NCI-H460 (cell line): ENCODE data around the gene MRPL55. TPM values are rescaled to one million over a fixed set of nuclear protein-coding genes. Genes with fewer than 3 reads are reported as not detected.

Source experiments
- DNase-seq: peaks from one replicate; pipeline ENCODE4 v3.0.0-alpha.2; 2016; ENCODE audit warnings: low read depth; ENCODE audit errors: extremely low read depth
- total RNA-seq: library from RNA; depleted of rRNA; stranded (reverse); fragments of >200 nt; shearing (Covaris generic); gene quantifications from 2 replicates; pipeline ENCODE4 v1.2.3, GENCODE V29; 2014

Gene MRPL55
- total RNA-seq, 1 experiment from 2014 or later, result 71.2 TPM

DNA sequence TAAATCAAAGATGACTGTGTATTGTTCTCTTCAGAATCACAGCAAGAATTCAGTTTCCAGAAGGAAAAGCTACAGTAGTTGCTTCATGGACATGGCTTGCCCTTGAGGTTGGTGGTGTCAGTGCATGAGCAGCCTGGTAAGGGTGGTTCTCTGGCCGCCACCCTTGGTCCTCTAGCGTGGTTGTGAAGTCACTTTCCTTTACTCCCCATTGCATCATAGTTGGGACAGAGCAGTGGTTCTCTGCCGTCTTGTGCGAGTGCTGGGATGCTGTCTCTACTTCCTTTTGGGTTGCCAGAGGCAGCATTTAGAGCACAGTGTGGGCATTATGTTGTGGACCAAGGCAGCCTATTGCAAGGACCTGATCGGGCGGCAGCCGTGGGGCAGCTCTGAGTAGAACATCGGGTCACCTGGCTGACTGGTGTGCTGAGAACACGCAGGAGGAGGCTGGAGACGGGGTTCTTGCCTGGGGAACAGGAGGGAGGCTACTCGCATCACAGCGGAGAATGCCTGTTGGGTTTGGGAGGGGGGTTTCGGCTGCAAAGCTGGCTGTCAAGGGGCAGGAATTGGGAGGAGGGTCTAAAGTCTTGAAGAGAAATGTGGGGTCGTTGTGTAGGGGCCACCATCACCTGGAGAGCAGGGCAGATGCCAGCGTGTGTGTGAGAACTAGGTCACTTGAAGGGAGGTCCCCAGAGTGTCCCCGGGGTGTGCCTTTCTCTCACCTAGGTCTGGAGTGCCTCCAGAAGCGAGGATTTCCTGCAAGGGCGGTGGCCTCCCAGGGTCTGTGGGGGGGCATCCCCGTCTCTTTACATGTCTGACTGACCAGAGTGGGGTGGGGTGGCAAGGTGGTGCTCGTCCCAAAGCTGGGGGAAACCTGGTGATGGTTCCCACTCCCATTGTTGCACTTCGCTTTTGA lies 20.3 kb downstream of the MRPL55 start:
- DNase-seq, result no peak

DNA sequence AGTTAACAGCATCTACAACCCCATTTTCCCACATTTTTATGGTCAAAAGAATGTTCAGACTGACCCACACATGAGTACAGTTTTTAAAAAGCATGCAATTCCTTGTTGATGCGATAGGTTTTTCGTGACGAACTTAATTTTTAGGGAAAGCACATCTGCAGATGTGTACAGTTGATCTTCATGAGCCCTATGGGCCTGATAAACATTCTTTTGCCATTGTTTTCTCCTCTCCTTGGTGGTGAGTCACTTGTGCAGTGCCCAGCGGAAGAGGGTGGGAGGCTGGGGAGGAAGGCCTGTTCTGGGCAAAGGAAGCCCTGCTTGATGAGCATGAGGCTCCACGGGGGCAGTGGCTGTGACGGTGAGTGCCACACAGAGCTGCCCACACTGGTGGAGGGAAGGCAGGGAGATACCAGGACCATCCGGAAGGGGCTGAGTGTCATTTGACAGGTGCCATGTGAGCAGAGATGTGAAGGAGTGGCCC lies 21.3 kb downstream of the MRPL55 start:
- DNase-seq, result no peak

- DNase-seq, result no peak
Measured at GRCh38 chr1:228085287-228085951, 23.7 kb downstream of the MRPL55 start.

- DNase-seq, result no peak
Measured at GRCh38 chr1:228084797-228085196, 24.3 kb downstream of the MRPL55 start.

DNA sequence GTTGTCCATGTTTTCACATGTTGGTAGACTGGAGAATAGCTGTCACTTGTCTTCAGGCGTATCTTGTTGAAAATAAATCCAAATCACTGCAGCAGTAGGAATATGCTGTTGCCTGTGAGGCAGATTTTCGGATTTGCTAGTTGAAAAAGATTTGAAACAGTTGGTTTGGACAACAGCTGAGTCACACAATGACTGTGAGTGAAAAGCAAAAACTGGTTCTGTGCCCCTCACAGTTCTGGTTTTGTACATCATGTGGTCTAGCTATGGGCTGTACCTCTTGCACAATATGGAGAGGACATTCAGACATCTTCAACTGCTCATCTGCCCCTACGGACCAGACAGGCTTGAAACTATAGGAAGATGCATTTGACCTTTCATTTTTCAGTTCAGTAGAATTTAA lies 24.8 kb downstream of the MRPL55 start:
- DNase-seq, result no peak

DNA sequence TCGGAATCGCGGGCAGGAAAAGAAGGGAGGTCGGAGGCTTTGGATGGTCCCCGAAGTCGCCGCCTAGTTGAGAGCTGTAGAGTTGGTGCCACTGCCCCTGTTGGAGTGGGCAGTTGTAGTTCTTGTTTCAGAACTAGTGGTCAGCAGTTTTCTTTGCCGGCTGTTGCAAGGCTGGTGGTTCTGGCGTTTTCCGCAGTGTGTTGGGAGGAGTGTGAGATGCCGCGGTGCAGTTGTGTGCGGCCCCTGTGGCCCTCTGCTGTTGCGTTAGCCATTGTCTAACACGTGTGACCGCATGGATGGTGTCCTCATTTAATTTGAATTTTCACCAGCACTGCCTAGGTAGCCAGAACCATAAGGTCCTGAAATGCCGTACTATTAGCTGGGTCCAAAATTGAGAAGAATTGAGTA lies 25.2 kb downstream of the MRPL55 start:
- no peak for DNase-seq

- DNase-seq, result no peak
Measured at GRCh38 chr1:228082918-228083870, 25.9 kb downstream of the MRPL55 start.

- DNase-seq, result peak; percentile 97
Measured at GRCh38 chr1:228082214-228082917, 26.7 kb downstream of the MRPL55 start, which contains the start of gene ARF1. Gene ARF1 (plus strand): TSS chr1:228082708. CDS start chr1:228097115, 14,407 bp downstream.

- no peak for DNase-seq
Measured at GRCh38 chr1:228081578-228082213, 27.4 kb downstream of the MRPL55 start.

GRCh38 chr1:228081144-228081543 lies 28.0 kb downstream of the MRPL55 start:
- no peak for DNase-seq

GRCh38 chr1:228079601-228080263 lies 29.4 kb downstream of the MRPL55 start:
- DNase-seq, result no peak

DNA sequence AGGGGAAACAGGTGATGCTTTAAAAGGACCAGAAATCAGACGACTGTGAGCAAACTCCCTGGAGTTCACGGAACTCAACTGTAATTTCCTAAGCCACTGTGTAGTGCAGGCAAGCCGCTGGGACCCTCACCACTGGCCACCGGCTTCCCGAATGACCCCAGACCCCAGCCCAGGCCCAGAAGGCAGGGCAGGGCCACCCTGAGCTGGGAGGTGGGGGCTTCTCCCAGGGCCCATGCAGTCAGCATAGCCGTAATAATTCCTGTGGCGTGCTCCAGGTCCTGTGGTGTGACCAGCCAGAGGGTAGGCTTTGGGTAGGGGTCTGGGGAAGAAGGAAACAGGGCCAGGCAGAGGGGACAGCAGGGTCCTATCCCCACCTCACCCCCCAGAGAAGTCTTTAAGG lies 30.1 kb downstream of the MRPL55 start:
- no peak for DNase-seq

DNA sequence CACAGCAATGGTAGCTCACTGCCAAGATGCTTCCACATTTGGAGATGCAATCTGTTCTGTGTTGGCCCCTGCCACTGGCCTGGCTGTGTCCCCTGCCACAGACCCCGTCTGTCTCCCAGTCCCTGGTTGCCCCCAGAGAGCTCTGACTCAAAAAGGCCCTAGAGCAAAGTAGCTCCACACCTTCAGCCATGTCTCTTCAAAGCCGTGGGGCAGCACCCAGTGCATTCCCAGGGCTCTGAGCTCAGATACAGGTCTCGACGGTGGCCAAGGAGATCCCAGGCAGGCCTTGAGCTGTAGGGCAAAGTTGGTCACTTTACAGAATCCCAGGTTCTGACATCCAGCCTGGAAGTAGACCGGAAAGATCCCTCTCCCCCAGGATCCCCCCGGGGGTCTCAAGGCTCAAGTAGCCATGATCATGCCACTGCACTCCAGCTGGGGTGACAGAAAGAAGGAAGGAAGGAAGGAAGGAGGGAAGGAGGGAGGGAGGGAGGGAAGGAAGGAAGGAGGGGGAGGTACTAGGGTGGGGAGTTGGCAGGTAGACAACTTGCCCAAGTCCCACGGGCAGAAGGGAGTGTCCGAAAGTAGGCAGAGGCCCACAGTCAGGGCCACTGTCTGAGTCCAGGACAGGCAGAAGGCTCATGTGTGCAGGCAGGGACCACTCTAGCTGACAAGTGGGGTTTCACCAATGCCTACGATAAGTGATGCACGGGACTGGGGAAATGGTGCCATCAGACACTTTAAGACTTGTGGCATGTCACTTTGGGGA lies 31.4 kb downstream of the MRPL55 start:
- DNase-seq, result no peak

DNA sequence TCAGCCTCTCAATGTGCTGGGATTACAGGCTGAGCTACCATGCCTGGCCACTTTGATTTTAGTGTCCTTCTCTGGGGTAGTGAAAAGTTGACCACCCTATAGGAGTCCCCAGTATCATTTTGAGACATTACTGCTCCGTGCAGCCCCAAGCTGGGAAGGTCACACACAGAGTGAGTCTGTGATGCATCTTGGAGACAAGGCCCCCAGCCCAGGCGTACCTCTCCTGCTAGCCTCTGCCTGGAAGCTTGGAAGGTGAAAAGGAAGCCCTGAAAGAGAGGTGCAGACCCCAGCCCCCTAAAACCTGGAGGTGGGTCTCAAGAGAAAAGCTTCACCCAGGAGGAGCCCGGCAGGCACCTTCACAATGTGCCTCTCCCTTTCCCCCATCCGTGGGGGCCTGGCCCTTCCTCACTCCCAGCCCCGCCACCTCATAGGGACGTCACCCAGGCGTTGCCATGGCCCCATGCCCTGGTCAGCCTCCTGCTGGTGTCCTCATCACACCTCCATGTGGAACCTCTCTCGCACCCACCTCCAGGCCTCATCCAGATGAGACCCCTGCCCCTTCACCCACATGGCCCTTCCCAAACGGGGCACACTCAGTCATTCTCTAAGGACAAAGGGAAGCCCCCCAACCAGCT lies 32.2 kb downstream of the MRPL55 start:
- no peak for DNase-seq

DNA sequence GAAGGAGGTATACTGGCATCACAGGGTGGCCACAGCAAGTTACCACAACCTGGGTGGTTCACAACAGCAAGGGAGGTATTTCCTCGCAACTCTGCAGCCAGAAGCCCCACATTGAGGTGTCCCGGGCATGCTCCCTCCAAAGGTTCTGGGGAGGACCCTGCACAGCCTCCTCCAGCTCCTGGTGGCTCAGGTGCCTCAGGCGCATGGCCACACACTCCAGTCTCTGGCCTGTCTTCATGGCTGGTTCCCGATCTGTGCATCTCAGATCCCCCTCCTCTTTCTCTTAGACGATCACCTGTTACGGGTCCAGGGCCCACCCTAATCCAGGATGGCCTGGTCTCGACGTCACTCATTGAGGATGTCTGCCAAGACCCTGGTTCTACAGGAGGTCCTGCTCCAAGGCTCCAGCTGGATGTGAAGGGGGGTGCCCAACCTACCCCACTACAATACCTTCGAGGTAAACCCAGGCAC lies 33.3 kb downstream of the MRPL55 start:
- DNase-seq, result no peak

DNA sequence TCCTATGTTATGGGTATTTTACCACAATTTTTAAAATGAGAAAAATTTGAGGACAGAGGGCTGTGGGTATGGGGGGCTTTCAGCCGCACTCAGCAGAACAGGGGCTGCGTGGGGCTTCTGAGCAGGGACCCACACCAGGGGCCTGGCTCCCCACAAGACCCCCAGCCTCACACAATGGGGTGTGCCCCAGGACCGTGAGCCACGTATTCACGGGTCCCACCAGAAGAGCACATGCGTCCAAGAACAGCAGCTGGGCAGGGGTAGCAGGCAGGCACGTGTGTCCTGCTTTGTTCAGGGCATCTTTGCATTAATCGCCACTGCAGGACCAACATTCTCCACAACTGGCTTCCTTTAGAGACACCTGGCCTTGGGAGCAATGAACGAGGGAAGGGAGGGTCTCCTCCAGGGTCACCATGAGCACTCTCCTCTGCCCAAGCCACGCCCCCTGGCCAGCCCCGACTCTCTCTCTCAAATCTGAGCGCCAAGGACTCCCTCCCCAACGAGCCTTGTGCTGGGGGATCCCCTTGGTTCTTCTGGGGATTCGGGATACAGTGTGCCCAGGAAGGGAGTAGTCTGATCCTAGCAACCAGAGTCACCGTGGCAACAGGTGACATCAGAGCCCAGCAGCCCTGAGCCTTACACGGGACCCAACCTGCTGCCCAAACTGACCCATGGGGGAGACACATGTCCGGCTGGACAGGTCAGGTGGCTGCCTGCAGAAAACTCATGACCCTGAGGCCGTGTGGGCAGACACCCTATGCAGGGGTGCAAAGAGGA lies 34.0 kb downstream of the MRPL55 start:
- DNase-seq, result no peak
